Measurements from ENCODE around the gene SUMF2. TPM values are rescaled to one million over a fixed set of nuclear protein-coding genes. Genes with fewer than 3 reads are reported as not detected.

SUMF2 gene
- total RNA-seq, 2 experiments from 2014 or later, result 128 to 133 TPM

DNA sequence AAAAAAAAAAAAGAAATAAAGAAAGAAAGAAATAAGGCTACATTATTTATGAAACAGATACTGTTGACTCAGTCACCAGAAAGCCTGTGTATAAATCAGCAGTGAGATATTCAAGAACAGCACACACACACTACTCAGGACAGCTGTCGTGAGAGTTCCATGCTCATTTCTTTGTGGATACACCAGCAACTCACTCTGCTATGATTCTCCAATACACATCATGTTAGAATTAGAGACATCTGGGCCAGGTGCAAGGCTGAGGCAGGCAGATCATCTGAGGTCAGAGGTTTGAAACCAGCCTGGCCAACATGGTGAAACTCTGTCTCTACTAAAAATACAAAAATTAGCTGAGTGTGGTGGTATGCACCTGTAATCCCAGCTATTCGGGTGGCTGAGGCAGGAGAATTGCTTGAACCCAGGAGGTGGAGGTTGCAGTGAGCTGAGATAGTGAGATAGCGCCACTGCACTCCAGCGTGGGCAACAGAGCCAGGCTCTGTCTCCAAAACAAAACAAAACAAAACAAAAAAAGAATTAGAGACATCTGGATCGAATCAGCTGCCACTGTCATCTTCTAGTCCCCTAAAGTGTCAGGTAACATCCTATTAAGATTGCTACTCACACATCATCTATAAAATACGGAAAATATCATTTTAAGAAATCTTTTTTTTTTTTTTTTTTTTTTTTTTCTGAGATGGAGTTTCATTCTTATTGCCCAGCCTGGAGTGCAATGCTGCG, 63.3 kb downstream of the SUMF2 start:
- H3K4me3 Mint-ChIP-seq, result no peak overlapping the region
- H3K36me3 Mint-ChIP-seq (ENCODE audit: low read depth), result no peaks in the 10 kb centered on the region
- no peaks in the 10 kb centered on the region for H3K27me3 Mint-ChIP-seq
- no peaks in the 10 kb centered on the region for H3K9me3 Mint-ChIP-seq
- CTCF ChIA-PET, result no interaction called here
- H3K27ac Mint-ChIP-seq, result no peak overlapping the region
- POLR2A ChIA-PET, result no interaction called here
- DNase-seq, result no peak
- H3K4me1 Mint-ChIP-seq, result no peaks in the 10 kb centered on the region

Other genes starting within 250 kb of the SUMF2 start
- gene SEPTIN14, start 201.5 kb upstream of the SUMF2 start, total RNA-seq, result not detected
- gene ZNF713, start 176.8 kb upstream of the SUMF2 start, total RNA-seq, result 1 to 10 TPM; 2.5 to 4.2 TPM
- 10 to 100 TPM; 11.8 to 14.9 TPM for gene MRPS17, start 112.4 kb upstream of the SUMF2 start, total RNA-seq
- gene NIPSNAP2, start 99.7 kb upstream of the SUMF2 start, total RNA-seq, result 10 to 100 TPM; 35.4 to 38.6 TPM
- gene PSPH, start 12.8 kb upstream of the SUMF2 start, total RNA-seq, result 10 to 100 TPM in 1 of 2 experiments, 1 to 10 TPM in 1; 9.6 to 11.2 TPM
- 100 to 1,000 TPM; 116 to 123 TPM for gene CCT6A, start 12.5 kb upstream of the SUMF2 start, total RNA-seq
- gene PHKG1, start 28.7 kb downstream of the SUMF2 start, total RNA-seq, result 1 to 10 TPM; 1.0 to 2.5 TPM
- gene CHCHD2, start 42.2 kb downstream of the SUMF2 start, total RNA-seq, result 100 to 1,000 TPM; 375 to 407 TPM
- gene NUPR2, start 52.1 kb downstream of the SUMF2 start, total RNA-seq, result not detected